HCT116 (cell line): ENCODE results near the gene PRR5L. TPM values are rescaled to one million over a fixed set of nuclear protein-coding genes. Genes with fewer than 3 reads are reported as not detected.

Source experiments
- ATAC-seq: fragments of 200-7000 bp; cut with Tn5 transposase; 2 replicates; pipeline ENCODE4 v1.9.1; 2020; ENCODE audit warnings: mild to moderate bottlenecking, moderate library complexity
- BruUV-seq: library from RNA; stranded (reverse); fragments of 400-500 nt; replicated peaks from 2 replicates; lab custom pipeline; 2021; lab: Mats Ljungman, UMichigan
- CTCF ChIA-PET: fragments of 300-600 bp; sonication (Branson Sonifier 250); formaldehyde crosslinking; loops from one replicate; lab custom pipeline; 2021; ENCODE audit warnings: antibody characterized with exemption; lab: Charles Lee
- POLR2A ChIA-PET: fragments of 300-600, 350-600 bp; sonication (Branson Sonifier 250); formaldehyde crosslinking; loops from one replicate; lab custom pipeline; 2021; ENCODE audit warnings: antibody characterized with exemption; lab: Charles Lee
- RAD21 ChIA-PET, 2 experiments: fragments of 300-600 bp; sonication (Branson Sonifier 250); formaldehyde crosslinking; loops; one replicate each; lab custom pipeline; 2023; ENCODE audit warnings: low total read pairs in 2 of 2; ENCODE audit not compliant: uncharacterized antibody in 2 of 2, unreplicated experiment in 2 of 2, low non-redundant PET in 1 of 2; lab: Charles Lee
- DNase-seq: peaks from one replicate; pipeline ENCODE4 v3.0.0-alpha.2; 2010; ENCODE audit warnings: low read depth, low spot score
- H2AFZ ChIP-seq: fragments of 200-600 bp; shearing (Covaris generic), sonication (generic); 2 replicates; pipeline ENCODE4 v1.6.1; 2017; ENCODE audit warnings: low read depth, mixed run types, mixed read lengths, antibody characterized with exemption, low read length; ENCODE audit not compliant: poor library complexity, severe bottlenecking
- H3K27ac ChIP-seq: 2 replicates; pipeline ENCODE4 v1.5.1; 2012; ENCODE audit warnings: low read depth, low read length
- H3K27me3 ChIP-seq: fragments of 200-600 bp; sonication (generic); 2 replicates; pipeline ENCODE4 v1.6.1; 2016; ENCODE audit warnings: mixed run types, low read length, mixed read lengths; ENCODE audit not compliant: insufficient read depth
- H3K36me3 ChIP-seq, 2 experiments: fragments of 200-500 bp in 1 of 2; fragments of 200-600 bp in 1 of 2; sonication (Bioruptor generic) in 1 of 2; sonication (generic) in 1 of 2; 2 replicates each; pipeline versions ENCODE4 v1.5.1 to v1.6.1; 2014 to 2016; ENCODE audit warnings: low read length in 2 of 2, inconsistent platforms in 1 of 2, mixed read lengths in 1 of 2, mixed run types in 1 of 2; ENCODE audit not compliant: insufficient read depth in 2 of 2, control insufficient read depth in 1 of 2
- H3K4me1 ChIP-seq, 2 experiments: fragments of 200-600 bp in 1 of 2; sonication (generic) in 1 of 2; 2 replicates each; pipeline versions ENCODE4 v1.5.1 to v1.6.1; 2012 to 2017; ENCODE audit warnings: low read length in 2 of 2, inconsistent platforms in 1 of 2, mild to moderate bottlenecking in 1 of 2, mixed read lengths in 1 of 2, mixed run types in 1 of 2, moderate library complexity in 1 of 2; ENCODE audit not compliant: insufficient read depth in 2 of 2, control insufficient read depth in 1 of 2
- H3K4me2 ChIP-seq: fragments of 200-600 bp; sonication (generic); 2 replicates; pipeline ENCODE4 v1.6.1; 2017; ENCODE audit warnings: mixed run types, low read length, mixed read lengths
- H3K4me3 ChIP-seq, 2 experiments: fragments of 200-600 bp in 1 of 2; sonication (generic) in 1 of 2; replicated peaks in 1 of 2; 2 replicates each; pipeline ENCODE4 v1.5.1; 2011 to 2016; ENCODE audit warnings: low read length in 2 of 2, control low read depth in 1 of 2, low read depth in 1 of 2, mild to moderate bottlenecking in 1 of 2, mixed read lengths in 1 of 2, mixed run types in 1 of 2
- H3K79me2 ChIP-seq: fragments of 200-600 bp; sonication (generic); 2 replicates; pipeline ENCODE4 v1.6.1; 2017; ENCODE audit warnings: mild to moderate bottlenecking, mixed run types, low read length, moderate library complexity, mixed read lengths; ENCODE audit not compliant: insufficient read depth
- H3K9ac ChIP-seq: fragments of 200-600 bp; sonication (generic); 2 replicates; pipeline ENCODE4 v1.6.1; 2016; ENCODE audit warnings: low read length, mixed read lengths
- H3K9me2 ChIP-seq: fragments of 200-600 bp; sonication (generic), shearing (Covaris generic); 2 replicates; pipeline ENCODE4 v1.6.1; 2017; ENCODE audit warnings: mixed run types, mild to moderate bottlenecking, moderate library complexity; ENCODE audit not compliant: insufficient read depth
- H3K9me3 ChIP-seq, 2 experiments: fragments of 200-500 bp in 1 of 2; fragments of 200-600 bp in 1 of 2; sonication (Bioruptor generic) in 1 of 2; sonication (generic) in 1 of 2; 2 replicates each; pipeline ENCODE4 v1.6.1; 2014 to 2017; ENCODE audit warnings: low read length in 2 of 2, mixed read lengths in 2 of 2, inconsistent platforms in 1 of 2, low read depth in 1 of 2, mild to moderate bottlenecking in 1 of 2, mixed run types in 1 of 2, moderate library complexity in 1 of 2; ENCODE audit not compliant: control insufficient read depth in 1 of 2, insufficient read depth in 1 of 2
- H4K20me1 ChIP-seq: fragments of 200-600 bp; sonication (generic), shearing (Covaris generic); 2 replicates; pipeline ENCODE4 v1.6.1; 2017; ENCODE audit warnings: mixed run types, mild to moderate bottlenecking, moderate library complexity; ENCODE audit not compliant: insufficient read depth
- ATF3 ChIP-seq: IDR thresholded peaks from 2 replicates; pipeline ENCODE4 v1.6.1; 2012
- CEBPB ChIP-seq: IDR thresholded peaks from 2 replicates; pipeline ENCODE4 v1.6.1; 2012; ENCODE audit warnings: low read depth
- ELF1 ChIP-seq: IDR thresholded peaks from 2 replicates; pipeline ENCODE4 v1.6.1; 2012; ENCODE audit warnings: low read depth, borderline replicate concordance
- EZH2 ChIP-seq: fragments of 200-600 bp; sonication (generic); IDR thresholded peaks from 2 replicates; pipeline ENCODE4 v1.6.1; 2017; ENCODE audit warnings: antibody characterized with exemption, mixed run types
- JUND ChIP-seq: IDR thresholded peaks from 2 replicates; pipeline ENCODE4 v1.6.1; 2012
- POLR2AphosphoS5 ChIP-seq: IDR thresholded peaks from 2 replicates; pipeline ENCODE4 v1.6.1; 2011; ENCODE audit warnings: mild to moderate bottlenecking, low read depth, low read length, moderate library complexity
- RAD21 ChIP-seq: IDR thresholded peaks from 2 replicates; pipeline ENCODE4 v1.6.1; 2012; ENCODE audit warnings: low read depth, mild to moderate bottlenecking
- SIN3A ChIP-seq: IDR thresholded peaks from 2 replicates; pipeline ENCODE4 v1.6.1; 2012; ENCODE audit warnings: low read depth
- SRF ChIP-seq: IDR thresholded peaks from 2 replicates; pipeline ENCODE4 v1.6.1; 2012; ENCODE audit warnings: low read depth
- ZFX ChIP-seq: fragments of 450-650 bp; IDR thresholded peaks from 2 replicates; pipeline ENCODE4 v1.6.1; 2017
- ZNF274 ChIP-seq: fragments of 200-500 bp; sonication (Bioruptor generic); IDR thresholded peaks from 2 replicates; pipeline ENCODE4 v1.6.1; 2014; ENCODE audit warnings: mild to moderate bottlenecking, low read depth, low read length, inconsistent platforms
- intact Hi-C: fragments of 100-400 bp; cut with micrococcal nuclease; formaldehyde crosslinking; loops from 2 replicates; pipeline ENCODE4 v1.10.0; 2022
- total RNA-seq: library from RNA; stranded (reverse); gene quantifications from one replicate; pipeline ENCODE4 v1.2.1, GENCODE V29; 2021; ENCODE audit not compliant: unreplicated experiment

PRR5L gene
- total RNA-seq, 1 experiment from 2014 or later: 0.47 TPM

GRCh38 chr11:36447514-36447913 lies 151.4 kb downstream of the PRR5L start:
- ATAC-seq (no peak), DNase-seq (no peak)
- Histone ChIP-seq H3K9me2 (no peaks in the 10 kb centered on the region), H3K36me3 (no peaks in the 10 kb centered on the region), H3K9ac (no peak overlapping the region), H3K4me2 (no peak overlapping the region), H3K9me3 (no peaks in the 10 kb centered on the region), H4K20me1 (no peaks in the 10 kb centered on the region), H3K4me1 (peaks cover 2 to 10% of the 10 kb centered on the region in 2 experiments; a peak in 1 of 4 replicates), H2AFZ (no peak overlapping the region), H3K79me2 (no peaks in the 10 kb centered on the region), H3K4me3 (no peak overlapping the region), H3K27me3 (peaks cover 8% of the 10 kb centered on the region; the same call in 1 of the 2 replicates), H3K27ac (no peak overlapping the region)
- BruUV-seq: no TSS peak
- intact Hi-C loops: no loop called here
- RAD21 ChIA-PET: no interaction called here
- no peak for TF ChIP-seq ZNF274
- no peak for TF ChIP-seq ELF1
- CTCF ChIA-PET: no interaction called here
- POLR2A ChIA-PET: no interaction called here

GRCh38 chr11:36447947-36448346 lies 151.9 kb downstream of the PRR5L start:
- Histone ChIP-seq H3K4me3 (no peak overlapping the region), H3K27me3 (peaks cover 8% of the 10 kb centered on the region; the same call in 1 of the 2 replicates), H2AFZ (no peak overlapping the region), H3K9ac (no peak overlapping the region), H4K20me1 (no peaks in the 10 kb centered on the region), H3K4me1 (peaks cover 2 to 10% of the 10 kb centered on the region in 2 experiments; a peak in 1 of 4 replicates), H3K9me2 (no peaks in the 10 kb centered on the region), H3K4me2 (no peak overlapping the region), H3K9me3 (no peaks in the 10 kb centered on the region), H3K79me2 (no peaks in the 10 kb centered on the region), H3K36me3 (no peaks in the 10 kb centered on the region), H3K27ac (no peak overlapping the region)
- ChIA-PET RAD21 (no interaction called here), CTCF (no interaction called here), POLR2A (no interaction called here)
- TF ChIP-seq POLR2AphosphoS5: no peak
- no peak for TF ChIP-seq SIN3A
- TF ChIP-seq ATF3: no peak
- no peak for TF ChIP-seq JUND
- no peak for TF ChIP-seq EZH2
- no peak for TF ChIP-seq SRF
- no peak for TF ChIP-seq CEBPB
- TF ChIP-seq ZFX: no peak
- no peak for TF ChIP-seq RAD21
- no TSS peak for BruUV-seq
- DNase-seq (no peak), ATAC-seq (peak; percentile 67)
- intact Hi-C loops: no loop called here
